LNCAP (cell line): ENCODE data around the gene LPP.

Source experiments
- CTCF ChIP-seq: fragments of 450-650 bp; IDR thresholded peaks from 2 replicates; pipeline ENCODE4 v1.5.1; 2017; ENCODE audit warnings: mild to moderate bottlenecking

LPP gene

GRCh38 chr3:188336178-188336577, 182.2 kb downstream of the LPP start:
- TF ChIP-seq CTCF: no peak

GRCh38 chr3:188337232-188337631, 183.3 kb downstream of the LPP start:
- TF ChIP-seq CTCF: no peak

GRCh38 chr3:188338086-188338485, 184.1 kb downstream of the LPP start:
- no peak for TF ChIP-seq CTCF

- TF ChIP-seq CTCF: no peak
Measured at GRCh38 chr3:188339410-188340295, 185.7 kb downstream of the LPP start.

- TF ChIP-seq CTCF: no peak
Measured at GRCh38 chr3:188341501-188341900, 187.5 kb downstream of the LPP start.

GRCh38 chr3:188342991-188343732, 189.2 kb downstream of the LPP start:
- TF ChIP-seq CTCF: no peak

GRCh38 chr3:188343894-188344293, 189.9 kb downstream of the LPP start:
- TF ChIP-seq CTCF: no peak
